Activated CD4-positive, CD25-positive, alpha-beta regulatory T cell treated with anti-CD3 and anti-CD28 coated beads, Interleukin-2, amount 50 U/mL, for 24 hours (primary cell): ENCODE measurements around the gene PRMT2.
"Not testable (repeated sequence)": the region's sequence is repeated elsewhere in the genome, so short reads cannot be mapped to it uniquely, and the experiment has no call there.

Source experiments
- ATAC-seq, 2 donors: fragments of 150-1000 bp; cut with Tn5 transposase; one replicate each; pipeline ENCODE4 v1.10.0; 2021; ENCODE audit warnings: mild to moderate bottlenecking in 1 of 2, moderate library complexity in 1 of 2

The PRMT2 gene

DNA sequence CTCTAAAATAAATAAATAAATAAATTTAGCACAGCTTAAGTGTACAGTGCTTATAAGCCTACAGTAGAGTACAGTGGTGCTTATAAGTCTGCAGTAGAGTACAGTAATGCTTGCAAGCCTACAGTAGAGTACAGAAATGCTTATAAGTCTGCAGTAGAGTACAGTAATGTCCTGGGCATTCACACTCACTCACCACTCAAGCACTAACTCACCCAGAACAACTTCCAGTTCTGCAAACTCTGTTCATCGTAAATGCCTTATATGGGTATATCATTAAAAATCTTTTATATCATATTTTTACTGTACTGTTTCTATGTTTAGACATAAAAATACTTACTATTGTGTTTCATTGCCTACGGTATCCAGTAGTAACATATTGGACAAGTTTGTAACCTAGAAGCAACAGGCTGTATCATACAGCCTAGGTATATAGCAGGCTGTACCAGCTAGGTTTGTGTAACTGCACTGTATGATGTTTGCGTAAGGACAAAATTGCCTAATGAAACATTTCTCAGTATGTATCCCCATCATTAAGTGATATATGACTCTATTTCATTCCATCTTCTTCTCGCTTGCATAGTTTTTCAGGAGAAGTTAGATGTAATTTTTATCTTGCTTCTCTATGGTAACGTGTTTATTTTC, 16.6 kb upstream of the PRMT2 start:
- ATAC-seq, result no peak

DNA sequence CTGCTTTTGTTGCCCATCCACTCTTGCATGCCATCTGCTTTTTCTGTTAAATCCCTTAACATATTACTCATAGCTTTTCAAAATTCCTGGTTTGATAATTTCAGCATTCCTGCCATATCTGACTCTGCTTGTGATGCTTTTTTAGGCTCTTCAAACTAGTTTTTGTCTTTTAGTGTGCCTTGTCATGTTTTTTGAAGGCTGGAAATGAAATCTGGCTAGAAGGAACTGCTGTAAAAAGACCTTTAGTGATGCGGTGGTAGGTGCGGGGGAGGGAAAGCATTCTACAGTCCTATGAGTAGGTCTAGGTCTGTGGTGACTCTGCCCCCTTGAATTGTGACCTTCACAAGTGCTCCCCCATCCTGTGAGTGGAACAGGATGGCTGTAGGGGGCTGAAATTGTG, 15.6 kb upstream of the PRMT2 start:
- ATAC-seq, result no peak

- ATAC-seq, result no peak
Measured at GRCh38 chr21:46620846-46621245, 14.6 kb upstream of the PRMT2 start.

GRCh38 chr21:46621457-46622182, 13.9 kb upstream of the PRMT2 start:
- no peak for ATAC-seq

DNA sequence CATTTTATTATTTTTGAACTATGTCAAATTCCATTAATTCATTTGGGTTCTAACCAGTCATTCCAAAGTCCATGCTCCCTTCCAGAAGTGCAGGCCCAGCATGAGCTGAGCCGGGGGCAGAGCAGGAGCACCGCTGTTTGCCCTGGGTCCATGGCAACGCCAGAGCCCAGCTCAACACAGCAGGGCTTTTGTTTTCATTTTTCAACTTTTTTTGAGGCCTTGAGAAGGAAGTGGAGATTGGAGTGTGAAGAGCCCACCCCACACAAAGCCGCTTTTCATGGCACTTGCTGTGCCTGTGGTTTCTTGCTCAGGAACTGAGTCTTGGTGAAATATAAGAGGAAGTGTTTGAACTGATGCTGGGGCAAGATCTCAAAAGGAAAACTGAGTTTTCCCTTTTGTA, 13.2 kb upstream of the PRMT2 start:
- peak in 1 of 2 donors; percentile 28 for ATAC-seq

DNA sequence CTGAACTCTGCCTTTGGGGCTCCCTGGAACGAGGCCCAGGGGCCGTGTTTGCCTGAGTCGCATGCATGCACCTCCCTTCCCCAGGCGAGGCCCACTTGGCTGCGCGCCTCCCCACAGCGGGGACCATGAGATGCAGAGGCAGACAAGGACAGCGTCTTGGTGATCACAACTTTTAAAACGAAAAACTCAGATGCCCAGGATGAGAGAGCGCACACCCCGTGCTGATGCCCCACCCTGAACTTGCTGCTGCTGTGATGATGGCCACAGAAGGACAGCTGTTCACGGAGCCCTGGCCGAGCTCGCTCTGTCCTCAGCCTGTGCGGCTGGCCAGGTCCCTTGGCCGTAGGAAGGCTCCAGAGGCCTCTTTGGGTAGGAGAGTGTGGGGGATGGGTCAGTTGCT, 11.4 kb upstream of the PRMT2 start:
- ATAC-seq, result no peak

DNA sequence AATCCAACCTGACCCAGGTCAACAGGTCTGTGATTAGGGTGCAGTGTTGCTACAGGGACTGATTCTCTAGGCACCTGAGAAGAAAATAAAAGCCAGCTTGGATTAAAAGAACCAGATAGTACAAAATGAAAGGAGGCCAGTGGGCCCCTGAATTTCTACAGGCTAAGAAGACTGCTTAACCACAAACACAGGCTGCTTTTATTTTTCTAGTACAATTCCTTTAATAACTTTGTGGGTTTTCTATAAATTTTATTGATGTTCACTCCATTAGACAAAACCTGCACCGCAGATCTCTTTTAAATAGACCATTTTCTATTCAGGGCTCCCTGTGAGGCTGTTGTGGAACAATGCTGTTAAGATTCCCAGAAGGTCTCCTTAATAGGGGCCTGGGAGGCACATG, 9.7 kb upstream of the PRMT2 start:
- ATAC-seq, result no peak

DNA sequence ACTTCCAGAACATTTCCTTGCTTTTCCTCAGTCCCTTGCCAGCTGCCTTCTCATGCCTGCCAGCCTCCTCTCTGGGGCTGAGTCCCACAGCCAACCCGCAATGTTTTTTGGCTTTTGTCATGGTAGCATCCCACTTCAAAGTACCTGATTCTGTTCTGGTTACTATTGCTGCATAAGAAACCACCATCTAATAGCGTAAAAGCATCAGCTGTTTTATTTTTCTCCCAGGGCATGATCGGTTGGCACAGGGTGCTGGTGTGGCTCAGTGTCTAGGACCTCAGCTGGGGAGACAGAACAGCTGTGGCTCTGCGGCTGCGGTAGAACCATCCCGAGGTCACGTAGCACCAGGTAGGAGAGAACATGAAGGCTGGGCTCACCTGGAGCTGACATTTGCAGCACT, 8.9 kb upstream of the PRMT2 start:
- ATAC-seq, result no peak

- ATAC-seq, result no peak
Measured at GRCh38 chr21:46626975-46627501, 8.4 kb upstream of the PRMT2 start.

DNA sequence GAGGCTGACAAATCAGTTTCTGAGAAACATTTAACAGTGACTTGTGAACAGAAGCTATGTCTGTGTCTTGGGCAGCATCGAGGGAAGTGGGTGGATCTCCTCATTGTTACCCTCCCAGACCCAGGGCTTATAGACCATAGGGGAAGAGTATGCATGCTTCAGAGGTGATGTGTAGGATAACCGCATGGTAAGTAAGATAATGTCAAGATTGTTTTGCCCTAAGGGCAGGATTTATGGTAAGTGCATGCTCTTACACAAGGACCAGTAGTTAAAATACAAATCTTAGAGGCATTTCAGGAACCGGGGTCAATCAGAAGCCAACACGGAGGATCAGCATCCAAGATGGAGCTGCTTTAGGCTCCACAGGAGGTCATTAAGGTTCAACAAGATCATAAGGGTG, 7.7 kb upstream of the PRMT2 start:
- no peak for ATAC-seq

DNA sequence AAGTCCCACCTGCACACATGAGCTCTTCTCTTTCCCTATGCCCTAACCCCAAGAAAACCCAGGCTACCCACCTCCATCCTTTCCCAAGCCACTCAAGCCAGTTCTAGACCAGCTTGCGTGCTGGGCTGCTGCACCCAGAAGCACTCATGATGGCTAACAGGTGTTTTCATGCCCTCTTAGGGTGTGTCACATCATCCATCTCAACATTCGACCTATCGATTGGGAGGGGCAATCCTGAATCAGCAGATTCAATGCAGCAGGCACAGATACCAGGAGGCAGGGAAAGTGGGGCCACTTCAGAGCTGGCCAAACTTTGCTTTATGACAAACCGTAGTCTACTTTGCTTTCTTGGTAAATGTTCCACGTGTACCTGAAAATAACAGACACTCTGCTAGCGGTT, 6.6 kb upstream of the PRMT2 start:
- no peak for ATAC-seq

- not testable (repeated sequence) for ATAC-seq
Measured at GRCh38 chr21:46630915-46631314, 4.6 kb upstream of the PRMT2 start.

DNA sequence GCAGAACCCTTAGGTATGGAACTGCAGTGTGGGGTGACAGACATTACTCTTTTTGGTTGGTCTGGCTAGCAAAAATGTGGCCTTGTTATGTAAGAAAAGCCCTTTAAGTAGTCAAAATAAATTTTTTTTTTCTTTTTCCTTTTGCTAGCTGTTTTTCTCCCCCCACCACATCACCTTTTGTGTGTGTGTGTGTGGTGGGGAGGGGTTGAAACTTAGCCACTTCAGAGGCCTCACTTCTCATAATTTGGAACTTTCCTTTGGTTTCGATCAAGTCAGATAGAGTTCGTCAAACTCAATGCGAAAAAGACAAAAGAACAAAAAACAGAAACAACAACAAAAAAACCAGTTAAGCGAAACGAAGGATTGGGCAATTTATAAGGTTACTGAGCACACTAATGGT, 1.9 kb upstream of the PRMT2 start:
- no peak for ATAC-seq

DNA sequence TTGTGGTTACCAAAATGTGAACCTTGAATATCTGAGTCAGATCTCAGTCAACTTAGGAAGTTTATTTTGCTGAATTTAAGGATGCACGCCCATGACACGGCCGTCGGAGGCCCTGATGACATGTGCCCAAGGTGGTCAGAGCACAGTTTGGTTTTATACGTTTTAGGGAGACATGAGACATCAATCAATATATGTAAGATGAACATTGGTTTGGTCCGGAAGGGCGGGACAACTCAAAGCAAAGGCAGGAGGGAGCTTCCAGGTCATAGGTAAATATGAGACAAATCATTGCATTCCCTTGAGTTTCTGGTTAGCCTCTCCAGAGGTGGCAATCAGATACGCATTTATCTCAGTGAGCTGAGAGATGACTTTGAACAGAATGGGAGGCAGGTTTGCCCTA, 1.0 kb upstream of the PRMT2 start:
- ATAC-seq, result no peak

GRCh38 chr21:46634966-46635323, 529 bp upstream of the PRMT2 start:
- ATAC-seq, result peak in 1 of 2 donors; percentile 1

GRCh38 chr21:46636181-46636512, 673 bp downstream of the PRMT2 start:
- no peak for ATAC-seq

DNA sequence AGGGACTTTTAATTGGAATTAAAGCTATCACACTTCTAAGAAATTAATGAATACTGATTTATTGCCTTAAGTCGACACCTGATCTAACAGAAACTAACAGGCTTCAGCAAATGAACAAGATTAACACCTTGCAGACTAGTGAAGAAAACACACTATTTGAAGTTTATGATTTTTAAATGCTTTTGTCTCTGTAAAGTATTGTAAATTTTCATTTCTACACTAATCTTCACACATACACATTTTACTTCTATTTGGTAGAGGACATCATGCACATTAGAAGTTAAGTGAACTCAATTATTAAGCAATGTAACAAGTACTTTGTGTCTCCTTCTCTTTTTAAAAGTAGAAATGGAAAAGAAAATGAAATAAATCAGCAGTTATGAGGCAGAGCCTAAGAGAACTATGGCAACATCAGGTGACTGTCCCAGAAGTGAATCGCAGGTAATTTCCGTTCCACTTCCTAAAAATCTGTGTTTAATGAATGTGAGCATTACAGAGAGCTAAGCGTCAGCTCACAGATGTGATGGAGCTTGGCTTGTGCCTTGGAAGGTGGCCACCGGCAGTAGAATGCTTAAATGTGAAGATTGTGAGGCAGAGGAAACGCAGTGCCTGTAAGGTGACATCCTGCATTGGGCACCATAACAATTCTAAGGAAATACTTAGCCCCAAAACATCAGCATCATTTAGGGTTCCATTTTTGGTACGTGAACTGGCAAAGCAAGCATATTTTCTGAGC, 1.2 kb downstream of the PRMT2 start:
- ATAC-seq, result no peak

DNA sequence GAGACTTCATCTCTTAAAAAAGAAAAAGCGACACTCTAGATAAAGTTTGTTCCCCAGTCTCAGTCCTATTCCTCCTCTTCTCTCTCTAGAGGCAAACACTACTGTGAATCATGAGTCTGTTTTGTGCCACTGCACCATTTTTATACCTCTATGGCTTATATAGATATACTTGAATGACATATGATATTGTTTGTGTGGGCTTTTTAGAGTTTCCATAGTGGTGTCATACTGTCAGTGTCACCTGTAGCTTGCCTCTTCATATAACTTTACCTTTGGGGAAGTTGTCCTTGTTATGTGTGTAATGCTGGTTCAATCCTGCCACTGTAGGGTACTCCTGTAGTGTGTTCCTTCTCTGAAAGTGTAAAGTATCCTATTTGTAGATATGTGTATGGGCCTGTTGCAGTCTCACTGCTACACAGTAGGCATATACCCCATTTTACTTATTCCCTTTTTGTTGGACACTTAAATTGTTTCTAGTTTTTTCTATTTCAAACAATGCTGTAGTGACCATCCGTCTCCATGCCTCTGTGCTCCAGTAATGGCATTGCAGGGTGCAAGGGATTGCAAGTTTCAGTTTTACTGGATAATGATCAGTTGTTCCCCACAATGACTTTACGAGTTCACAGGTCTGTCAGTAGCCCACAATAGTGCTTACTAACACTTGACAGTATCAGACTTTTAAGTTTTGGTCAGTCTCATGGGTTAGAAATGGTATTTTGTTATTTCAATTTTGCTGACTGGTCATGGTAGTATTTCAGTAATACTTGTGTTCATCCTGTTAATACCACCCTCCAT, 2.7 kb downstream of the PRMT2 start:
- ATAC-seq, result peak; percentile 51 to 60

DNA sequence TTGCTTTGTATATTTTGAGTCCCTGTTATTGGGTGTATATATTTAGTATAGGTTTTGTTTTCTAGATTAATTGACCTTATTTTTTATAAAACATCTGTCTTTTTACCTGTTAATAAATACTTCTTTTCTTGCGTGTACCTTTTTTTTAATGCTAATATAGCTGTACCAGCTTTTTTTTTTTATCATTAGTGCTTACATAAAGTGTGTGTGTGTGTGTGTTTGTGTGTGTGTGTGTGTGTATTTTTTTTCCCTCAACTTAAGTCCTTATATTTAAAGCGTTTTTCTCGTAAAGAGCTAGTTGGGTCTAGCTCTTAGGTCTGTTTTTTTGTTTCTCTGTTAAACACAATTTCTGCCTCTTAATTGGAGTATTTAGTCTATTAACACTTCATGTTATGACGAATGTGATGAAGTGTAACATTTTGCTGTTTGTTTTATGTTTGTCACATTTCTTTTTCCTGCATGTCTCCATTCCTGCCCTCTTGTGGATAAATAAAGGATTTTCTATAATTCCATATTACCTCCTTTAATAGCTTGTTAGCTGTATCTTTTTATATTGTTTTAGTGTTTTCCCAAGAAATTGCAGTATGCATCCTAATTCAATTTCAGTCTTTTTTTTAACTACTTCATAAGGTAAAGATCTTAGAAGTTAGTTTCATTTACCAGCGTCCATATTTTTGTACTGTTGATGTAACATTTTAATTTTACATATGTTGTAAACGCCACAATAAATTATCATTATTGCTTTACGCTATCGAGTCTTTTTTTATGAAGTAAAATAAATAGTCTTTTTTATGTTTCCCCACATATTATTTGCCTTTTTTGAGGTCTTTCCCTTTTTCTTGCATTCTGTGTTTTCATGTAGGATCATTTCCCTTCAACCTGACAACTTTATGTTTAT, 4.3 kb downstream of the PRMT2 start:
- ATAC-seq, result no peak

DNA sequence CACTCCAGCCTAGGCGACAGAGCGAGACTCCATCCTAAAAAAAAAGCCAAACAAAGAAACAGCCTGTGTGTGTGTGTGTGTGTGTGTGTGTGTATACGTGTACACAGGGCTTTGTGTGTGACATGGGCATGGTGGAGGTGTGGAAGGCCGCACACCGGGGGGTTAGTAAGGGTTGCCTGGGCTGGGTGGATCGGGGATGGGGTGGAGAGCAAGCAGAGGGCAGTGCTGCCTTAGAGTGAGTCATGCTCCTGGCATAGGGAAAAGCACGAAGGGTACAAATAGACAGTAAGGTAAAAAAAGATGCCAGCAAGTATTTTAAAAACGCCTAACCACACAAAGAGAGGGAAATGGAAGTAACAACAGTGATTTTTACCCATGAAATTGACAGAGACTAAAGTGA, 6.2 kb downstream of the PRMT2 start:
- no peak for ATAC-seq

DNA sequence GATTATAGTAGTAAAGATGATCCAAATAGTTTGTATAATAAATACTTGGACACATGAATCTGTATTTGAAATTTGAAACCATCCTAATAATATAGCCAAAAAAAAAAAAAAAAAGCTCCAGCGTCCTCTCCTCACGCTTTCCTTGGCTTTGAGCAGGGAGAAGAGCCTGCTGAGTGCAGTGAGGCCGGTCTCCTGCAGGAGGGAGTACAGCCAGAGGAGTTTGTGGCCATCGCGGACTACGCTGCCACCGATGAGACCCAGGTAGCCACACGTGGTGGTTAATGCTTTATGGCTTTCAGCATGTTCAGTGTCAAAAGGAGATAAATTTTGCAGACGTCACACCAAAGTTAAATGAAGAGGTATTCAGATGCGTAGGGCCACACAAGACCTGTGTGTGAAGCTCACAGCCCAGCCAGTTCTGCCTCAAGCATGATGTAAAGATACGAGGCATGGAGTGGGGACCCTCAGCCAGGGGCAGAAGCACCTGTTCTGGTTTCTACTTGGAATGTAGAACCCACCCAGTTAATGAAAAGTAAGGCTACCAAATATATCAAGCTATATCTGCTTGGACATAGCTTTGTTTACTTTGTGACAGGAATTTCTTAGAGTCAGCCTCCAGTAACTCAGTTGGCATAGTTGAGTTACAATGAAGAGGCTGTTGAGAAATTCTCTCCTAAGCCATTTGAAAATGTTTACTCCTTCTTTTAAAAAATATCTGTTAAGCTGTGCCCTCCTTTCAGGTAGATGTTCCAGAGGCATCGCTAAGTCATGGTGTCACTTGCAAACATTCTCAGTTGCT, 8.1 kb downstream of the PRMT2 start:
- ATAC-seq, result no peak
